Glutamatergic neuron (in vitro differentiated cells): ENCODE data around the gene PKN3. TPM values are rescaled to one million over a fixed set of nuclear protein-coding genes. Genes with fewer than 3 reads are reported as not detected.
"Not testable (repeated sequence)": the region's sequence is repeated elsewhere in the genome, so short reads cannot be mapped to it uniquely, and the experiment has no call there.

Experiments used
- DNase-seq: peaks from one replicate; pipeline ENCODE4 v3.0.0; 2022
- H3K27ac Mint-ChIP-seq: one replicate; pipeline ENCODE4 v1.8.0; 2020; ENCODE audit warnings: mild to moderate bottlenecking, mixed read lengths, inconsistent platforms; ENCODE audit not compliant: unreplicated experiment
- H3K27me3 Mint-ChIP-seq: one replicate; pipeline ENCODE4 v1.8.0; 2020; ENCODE audit warnings: mild to moderate bottlenecking, moderate library complexity, mixed read lengths, inconsistent platforms; ENCODE audit not compliant: unreplicated experiment
- H3K36me3 Mint-ChIP-seq: one replicate; pipeline ENCODE4 v1.8.0; 2020; ENCODE audit warnings: mild to moderate bottlenecking, mixed read lengths, inconsistent platforms; ENCODE audit not compliant: unreplicated experiment
- H3K4me1 Mint-ChIP-seq: one replicate; pipeline ENCODE4 v1.8.0; 2020; ENCODE audit warnings: mild to moderate bottlenecking, low read depth, mixed read lengths, inconsistent platforms; ENCODE audit not compliant: unreplicated experiment
- H3K4me3 Mint-ChIP-seq: one replicate; pipeline ENCODE4 v1.8.0; 2020; ENCODE audit warnings: mild to moderate bottlenecking, mixed read lengths, inconsistent platforms; ENCODE audit not compliant: unreplicated experiment
- H3K9me3 Mint-ChIP-seq: one replicate; pipeline ENCODE4 v1.8.0; 2020; ENCODE audit warnings: mild to moderate bottlenecking, moderate library complexity, mixed read lengths, inconsistent platforms; ENCODE audit not compliant: unreplicated experiment
- CTCF ChIP-seq: fragments of 200-600 bp; sonication (generic); IDR thresholded peaks from one replicate; pipeline ENCODE4 v1.5.0; 2021; ENCODE audit not compliant: partially characterized antibody, unreplicated experiment
- total RNA-seq: library from RNA; stranded (reverse); fragmentation: NEBNext Ultra II Directional; extraction: Animal tissue kit (Norgen Biotek cat#: 25700); gene quantifications from one replicate; pipeline ENCODE4 v1.2.1, GENCODE V29; 2021; ENCODE audit not compliant: unreplicated experiment

PKN3 gene
- total RNA-seq, 1 donor from 2014 or later, result 4.3 TPM

- peak overlapping the region; percentile 100 for H3K27ac Mint-ChIP-seq
- peaks cover 12% of the 10 kb centered on the region for H3K9me3 Mint-ChIP-seq
- peaks cover 9% of the 10 kb centered on the region for H3K36me3 Mint-ChIP-seq
- peak overlapping the region; percentile 100 for H3K4me3 Mint-ChIP-seq
- TF ChIP-seq CTCF, result no peak
- peaks cover 15% of the 10 kb centered on the region for H3K4me1 Mint-ChIP-seq
- DNase-seq, result no peak
- H3K27me3 Mint-ChIP-seq, result peaks cover 13% of the 10 kb centered on the region
Measured at GRCh38 chr9:128690684-128691034, 11.6 kb upstream of the PKN3 start.

GRCh38 chr9:128693738-128694137 lies 8.6 kb upstream of the PKN3 start:
- H3K27me3 Mint-ChIP-seq, H3K4me1 Mint-ChIP-seq, DNase-seq, H3K36me3 Mint-ChIP-seq, H3K27ac Mint-ChIP-seq, H3K9me3 Mint-ChIP-seq, H3K4me3 Mint-ChIP-seq: not testable (repeated sequence)

DNA sequence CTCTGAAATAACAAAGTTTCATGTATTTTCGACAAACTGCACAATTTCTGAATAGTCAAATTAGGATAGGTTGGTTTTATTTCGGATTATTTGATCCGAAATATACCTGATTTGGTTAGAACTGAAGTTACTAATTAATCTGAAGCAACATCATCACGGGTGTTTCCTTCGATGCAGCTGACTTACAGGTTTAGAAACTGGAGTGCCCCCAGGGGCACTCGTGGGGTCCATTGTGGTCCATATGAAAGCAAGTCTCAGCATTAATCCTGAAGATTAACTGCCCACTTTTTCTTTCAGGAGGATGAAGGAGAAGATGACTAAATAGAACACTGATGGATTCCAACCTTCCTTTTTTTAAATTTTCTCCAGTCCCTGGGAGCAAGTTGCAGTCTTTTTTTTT lies 8.0 kb upstream of the PKN3 start:
- no peak for DNase-seq
- Mint-ChIP-seq H3K36me3 (peaks cover 9% of the 10 kb centered on the region), H3K9me3 (peaks cover 8% of the 10 kb centered on the region), H3K27me3 (peaks cover 8% of the 10 kb centered on the region), H3K4me3 (no peak overlapping the region), H3K27ac (no peak overlapping the region), H3K4me1 (peaks cover 10% of the 10 kb centered on the region)
- no peak for TF ChIP-seq CTCF

DNA sequence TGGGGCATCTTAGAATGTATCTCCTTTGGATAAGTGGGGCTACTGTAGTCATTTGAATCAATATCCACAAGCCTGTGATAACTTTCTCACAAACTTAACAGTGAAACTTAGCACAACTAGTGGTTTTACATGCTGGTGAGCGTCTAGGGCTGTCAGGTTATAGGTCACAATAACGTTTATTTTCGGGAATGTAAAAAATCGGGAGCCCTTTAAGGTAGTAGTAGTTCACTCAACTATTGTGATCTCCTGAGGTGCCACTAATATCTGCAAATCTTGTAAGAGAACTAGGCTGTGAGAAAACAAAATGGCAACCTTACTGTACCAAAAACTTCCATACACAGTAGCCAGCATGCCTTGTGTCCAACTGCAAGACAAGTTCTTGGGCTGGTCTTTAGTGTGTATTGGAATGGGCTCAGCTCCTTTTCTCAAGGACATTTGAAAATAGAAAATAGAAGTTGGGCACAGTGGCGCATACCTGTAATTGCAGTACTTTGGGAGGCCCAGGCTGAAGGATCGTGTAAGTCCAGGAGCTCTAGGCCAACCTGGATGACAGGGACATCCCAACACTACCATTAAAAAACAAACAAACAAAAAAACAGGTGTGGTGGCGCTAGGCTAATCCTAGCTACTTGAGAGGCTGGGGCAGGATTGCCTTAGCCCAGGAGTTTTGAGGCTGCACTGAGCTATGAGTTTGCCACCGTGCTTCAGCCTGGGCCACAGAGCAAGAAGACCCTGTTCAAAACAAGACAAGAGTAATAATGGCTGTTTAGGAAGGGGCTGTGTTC lies 5.2 kb upstream of the PKN3 start:
- Mint-ChIP-seq H3K27ac (no peak overlapping the region), H3K36me3 (no peaks in the 10 kb centered on the region), H3K9me3 (no peaks in the 10 kb centered on the region), H3K4me3 (no peak overlapping the region), H3K4me1 (no peaks in the 10 kb centered on the region), H3K27me3 (peaks cover 4% of the 10 kb centered on the region)
- no peak for DNase-seq
- no peak for TF ChIP-seq CTCF

GRCh38 chr9:128699096-128699795 lies 3.1 kb upstream of the PKN3 start:
- H3K27ac Mint-ChIP-seq, H3K4me3 Mint-ChIP-seq, H3K36me3 Mint-ChIP-seq, H3K9me3 Mint-ChIP-seq, DNase-seq, H3K27me3 Mint-ChIP-seq, H3K4me1 Mint-ChIP-seq: not testable (repeated sequence)

DNA sequence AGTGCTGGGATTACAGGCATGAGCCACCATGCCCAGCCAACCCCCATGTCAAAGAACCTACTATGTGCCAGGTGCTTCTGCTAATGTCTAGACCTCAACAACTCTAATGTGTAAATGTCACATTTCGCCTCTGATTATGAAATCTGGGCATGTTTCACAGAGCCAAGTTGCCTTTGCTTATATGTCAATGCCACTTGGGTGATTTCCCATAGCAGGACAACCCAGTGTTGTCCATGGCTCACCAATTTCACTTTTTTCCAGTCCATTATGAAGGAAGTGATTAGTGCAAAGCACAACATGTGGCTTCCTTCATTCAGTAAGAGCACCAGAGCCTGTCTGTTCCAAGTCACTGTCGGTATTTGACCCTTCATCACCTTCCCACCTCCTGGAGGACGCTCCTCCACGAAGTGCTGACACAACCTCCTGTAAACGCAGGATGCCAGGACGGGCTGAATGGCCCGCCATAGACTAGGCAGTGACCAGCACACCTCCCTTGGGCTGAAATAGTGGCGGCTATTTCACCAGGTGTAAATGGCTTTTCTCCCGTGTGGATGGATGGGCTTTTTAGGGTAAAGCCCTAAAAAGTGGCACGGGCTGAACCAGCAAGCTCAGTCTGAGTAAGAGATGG lies 962 bp upstream of the PKN3 start:
- no peak overlapping the region for H3K27ac Mint-ChIP-seq
- H3K36me3 Mint-ChIP-seq, result no peaks in the 10 kb centered on the region
- no peaks in the 10 kb centered on the region for H3K9me3 Mint-ChIP-seq
- no peak overlapping the region for H3K4me3 Mint-ChIP-seq
- H3K27me3 Mint-ChIP-seq, result peaks cover 3% of the 10 kb centered on the region
- DNase-seq, result no peak
- no peak for TF ChIP-seq CTCF
- no peaks in the 10 kb centered on the region for H3K4me1 Mint-ChIP-seq
